Heart left ventricle (tissue), 16 donors: ENCODE data around the gene PLCB2. TPM values are rescaled to one million over a fixed set of nuclear protein-coding genes. Genes with fewer than 3 reads are reported as not detected.

ENCODE experiments used
- ATAC-seq, 4 donors: fragments of 200-7000 bp; cut with Tn5 transposase; one replicate each; pipeline ENCODE4 v1.9.1; 2020 to 2022; ENCODE audit warnings: moderate library complexity in 4 of 4, mild to moderate bottlenecking in 3 of 4, moderate number of reproducible peaks in 1 of 4
- DNase-seq, 5 donors: peaks; one replicate each; pipeline ENCODE4 v3.0.0-alpha.2; 2020
- H3K27ac ChIP-seq, 12 donors: fragments of 200-600 bp; sonication (generic) in 4 of 12; one replicate each; pipeline versions ENCODE4 v1.5.0 to v1.8.0; 2016 to 2022; ENCODE audit warnings: mild to moderate bottlenecking in 2 of 12
- H3K27me3 ChIP-seq, 9 donors: fragments of 200-600 bp; sonication (generic) in 2 of 9; one replicate each; pipeline versions ENCODE4 v1.5.1 to v1.8.0; 2016 to 2022; ENCODE audit warnings: mild to moderate bottlenecking in 3 of 9
- H3K36me3 ChIP-seq, 9 donors: fragments of 200-600 bp; sonication (generic) in 2 of 9; one replicate each; pipeline versions ENCODE4 v1.5.0 to v1.8.0; 2018 to 2022; ENCODE audit warnings: mild to moderate bottlenecking in 2 of 9
- H3K4me1 ChIP-seq, 12 donors: fragments of 200-600 bp; sonication (generic) in 4 of 12; one replicate each; pipeline versions ENCODE4 v1.5.0 to v1.8.0; 2016 to 2022; ENCODE audit warnings: mild to moderate bottlenecking in 3 of 12
- H3K4me3 ChIP-seq, 12 donors: fragments of 200-600 bp; sonication (generic) in 4 of 12; one replicate each; pipeline versions ENCODE4 v1.5.0 to v1.8.0; 2017 to 2022; ENCODE audit warnings: mild to moderate bottlenecking in 9 of 12, moderate library complexity in 4 of 12
- H3K9me3 ChIP-seq, 12 donors: fragments of 200-600 bp; sonication (generic) in 4 of 12; one replicate each; pipeline versions ENCODE4 v1.5.0 to v1.8.0; 2016 to 2022; ENCODE audit warnings: mild to moderate bottlenecking in 1 of 12
- POLR2A ChIP-seq, 2 donors: fragments of 450-650 bp; IDR thresholded peaks; one replicate each; pipeline ENCODE4 v1.6.1; 2017; ENCODE audit warnings: antibody characterized with exemption in 2 of 2, mild to moderate bottlenecking in 2 of 2, moderate library complexity in 2 of 2
- WGBS, 4 donors: extraction: QIAGEN DNeasy Blood & Tissue Kit in 2 of 4; methylation state at CpG; one replicate each; pipeline versions ENCODE4 v1.1.5 to v1.1.7; 2013 to 2018; 5-methylcytosine and 5-hydroxymethylcytosine counted together
- intact Hi-C, 10 donors: fragments of 100-400 bp; cut with DNase I; formaldehyde crosslinking; loops; one replicate each; pipeline versions ENCODE4 v1.11.1 to v1.14.2; 2022
- polyA plus RNA-seq, 2 donors: library from polyadenylated mRNA; stranded (reverse); fragments of 200-250 nt; gene quantifications; one replicate each; pipeline ENCODE4 v1.2.3, GENCODE V29; 2013
- total RNA-seq, 9 donors: library from RNA; depleted of rRNA in 2 of 9; stranded (reverse); fragments of >200 nt in 2 of 9; fragmentation: NEBNext Ultra II Directional in 3 of 9; extraction: Animal tissue kit (Norgen Biotek cat#: 25700) in 3 of 9; gene quantifications; one replicate each; pipeline versions ENCODE4 v1.1.0 to v1.2.4, GENCODE V29; 2016 to 2023
- TF ChIP-seq, protein P1 (sequence below), 12 donors: fragments of 200-600 bp; sonication (generic) in 4 of 12; IDR thresholded peaks; one replicate each; pipeline versions ENCODE4 v1.5.0 to v1.8.0; 2018 to 2022; ENCODE audit warnings: antibody characterized with exemption in 12 of 12, mild to moderate bottlenecking in 5 of 12
- donor health status: ischemic (EF 13 %, LVEDD 7.1; RV severe dilation, severe dysfunction).
- donor health status: healthy with polysubstance abuse.
- donor health status: DM: no; HTN: yes; CAD: no.
- donor health status: DM: no; HTN: no; CAD: no.
- donor health status: ischemic (EF 25% LVEDD 6.9; RV normal size, moderate dysfunction).
- donor health status: ischemic (EF 25% LVEDD 5.7; RV mildly dilated, moderate dysfunction).
- donor health status: healthy.
- donor health status: DM: yes; HTN: yes; CAD: no.
- donor health status: ischemic (EF 35%, LVEDD 5.7; RV mildly dilated, moderate dysfunction).
- donor health status: nonischemic (EF 11% LVEDD 7.7; RV severe dilation, severe dysfunction).
- donor health status: DM: yes; HTN: yes; CAD: no.
- donor health status: PGD.
- donor health status: ischemic (EF 29% LVEDD 5.4; RV normal size, mild dysfunction).
- donor health status: nonischemic (EF 23%, LVEDD 6.1; RV moderate dilation, normal function).

The PLCB2 gene
- total and polyA plus RNA-seq, 11 donors, result 1.6 to 46.2 (median 4.8) TPM

DNA sequence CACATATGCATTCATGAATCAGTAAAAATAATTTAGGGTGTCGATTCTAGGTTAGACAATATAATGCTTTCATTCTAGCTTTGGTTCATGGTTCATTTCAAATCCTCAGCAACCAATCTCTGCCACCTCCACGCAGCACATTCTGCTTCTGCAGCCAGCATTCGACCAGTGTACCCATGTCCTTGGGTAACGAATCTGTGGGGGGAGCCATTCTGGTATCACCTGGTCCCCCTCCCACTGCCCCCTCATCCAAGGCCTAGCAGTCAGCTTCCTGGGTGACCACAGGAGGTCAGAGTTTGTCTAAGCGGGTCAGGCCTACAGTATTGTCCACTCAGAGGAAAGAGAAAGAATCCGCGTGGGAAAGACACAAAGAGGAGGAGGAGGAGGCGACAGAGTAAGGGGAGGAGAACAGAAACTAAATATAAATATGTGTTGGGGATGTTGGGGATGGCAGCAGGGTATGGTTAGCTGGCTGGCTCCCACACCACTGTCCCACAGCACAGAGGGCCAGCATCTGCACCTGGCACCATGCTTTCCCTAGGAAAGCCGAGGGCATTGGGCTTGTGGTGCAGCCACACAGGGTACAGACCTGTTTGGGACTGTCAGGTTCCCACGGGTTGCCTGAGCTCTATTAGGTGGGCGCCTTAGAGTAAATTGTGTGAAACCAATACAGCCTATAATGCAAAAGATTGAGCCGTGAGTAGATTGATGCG lies 56.8 kb downstream of the PLCB2 start:
- no peak for TF ChIP-seq POLR2A (IDR thresholded peaks at IDR 0.05)
- ATAC-seq (no peak), DNase-seq (peak in 1 of 5 donors; percentile 14)
- 83 to 91% (median 88%) methylated on average over 13 of the region's 13 CpGs for WGBS, 4 donors
- H3K4me1 ChIP-seq, result peaks cover 0 to 36% (median 17%) of the 10 kb centered on the region in 12 donors
- H3K4me3 ChIP-seq, result no peak overlapping the region
- intact Hi-C loops, result no loop called here
- peaks cover 0 to 32% (median 3%) of the 10 kb centered on the region in 9 donors for H3K27me3 ChIP-seq
- H3K9me3 ChIP-seq, result no peaks in the 10 kb centered on the region
- H3K27ac ChIP-seq, result peak overlapping the region in 1 of 12 donors; percentile 26
- no peaks in the 10 kb centered on the region for H3K36me3 ChIP-seq

DNA sequence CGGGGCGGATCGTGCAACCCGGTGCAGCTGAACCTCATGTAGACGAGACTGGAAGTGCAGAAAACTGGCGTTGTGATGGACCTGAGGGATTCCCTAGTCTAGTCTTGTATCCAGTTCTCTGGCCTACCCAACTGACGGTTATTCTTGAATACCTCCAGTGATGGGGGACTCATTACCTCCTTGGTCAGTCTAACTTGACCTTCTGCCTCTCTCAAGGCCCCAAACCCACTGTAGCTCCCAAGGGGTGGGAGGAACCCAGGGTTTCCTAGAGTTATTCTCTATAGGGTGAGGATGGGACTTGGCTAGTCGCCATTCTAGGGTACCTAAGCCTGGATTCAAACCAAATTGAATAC lies 57.5 kb downstream of the PLCB2 start:
- ATAC-seq (no peak), DNase-seq (no peak)
- Histone ChIP-seq H3K4me1 (peaks cover 0 to 36% (median 17%) of the 10 kb centered on the region in 12 donors), H3K4me3 (no peak overlapping the region), H3K9me3 (no peaks in the 10 kb centered on the region), H3K36me3 (no peaks in the 10 kb centered on the region), H3K27me3 (peaks cover 0 to 32% (median 3%) of the 10 kb centered on the region in 9 donors), H3K27ac (no peak overlapping the region)
- 88 to 95% (median 93%) methylated on average over 8 of the region's 8 CpGs for WGBS, 4 donors
- intact Hi-C loops, result no loop called here
- TF ChIP-seq POLR2A (IDR thresholded peaks at IDR 0.05), result no peak
- TF ChIP-seq, protein P1, sequence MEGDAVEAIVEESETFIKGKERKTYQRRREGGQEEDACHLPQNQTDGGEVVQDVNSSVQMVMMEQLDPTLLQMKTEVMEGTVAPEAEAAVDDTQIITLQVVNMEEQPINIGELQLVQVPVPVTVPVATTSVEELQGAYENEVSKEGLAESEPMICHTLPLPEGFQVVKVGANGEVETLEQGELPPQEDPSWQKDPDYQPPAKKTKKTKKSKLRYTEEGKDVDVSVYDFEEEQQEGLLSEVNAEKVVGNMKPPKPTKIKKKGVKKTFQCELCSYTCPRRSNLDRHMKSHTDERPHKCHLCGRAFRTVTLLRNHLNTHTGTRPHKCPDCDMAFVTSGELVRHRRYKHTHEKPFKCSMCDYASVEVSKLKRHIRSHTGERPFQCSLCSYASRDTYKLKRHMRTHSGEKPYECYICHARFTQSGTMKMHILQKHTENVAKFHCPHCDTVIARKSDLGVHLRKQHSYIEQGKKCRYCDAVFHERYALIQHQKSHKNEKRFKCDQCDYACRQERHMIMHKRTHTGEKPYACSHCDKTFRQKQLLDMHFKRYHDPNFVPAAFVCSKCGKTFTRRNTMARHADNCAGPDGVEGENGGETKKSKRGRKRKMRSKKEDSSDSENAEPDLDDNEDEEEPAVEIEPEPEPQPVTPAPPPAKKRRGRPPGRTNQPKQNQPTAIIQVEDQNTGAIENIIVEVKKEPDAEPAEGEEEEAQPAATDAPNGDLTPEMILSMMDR (IDR thresholded peaks at IDR 0.05), result no peak

DNA sequence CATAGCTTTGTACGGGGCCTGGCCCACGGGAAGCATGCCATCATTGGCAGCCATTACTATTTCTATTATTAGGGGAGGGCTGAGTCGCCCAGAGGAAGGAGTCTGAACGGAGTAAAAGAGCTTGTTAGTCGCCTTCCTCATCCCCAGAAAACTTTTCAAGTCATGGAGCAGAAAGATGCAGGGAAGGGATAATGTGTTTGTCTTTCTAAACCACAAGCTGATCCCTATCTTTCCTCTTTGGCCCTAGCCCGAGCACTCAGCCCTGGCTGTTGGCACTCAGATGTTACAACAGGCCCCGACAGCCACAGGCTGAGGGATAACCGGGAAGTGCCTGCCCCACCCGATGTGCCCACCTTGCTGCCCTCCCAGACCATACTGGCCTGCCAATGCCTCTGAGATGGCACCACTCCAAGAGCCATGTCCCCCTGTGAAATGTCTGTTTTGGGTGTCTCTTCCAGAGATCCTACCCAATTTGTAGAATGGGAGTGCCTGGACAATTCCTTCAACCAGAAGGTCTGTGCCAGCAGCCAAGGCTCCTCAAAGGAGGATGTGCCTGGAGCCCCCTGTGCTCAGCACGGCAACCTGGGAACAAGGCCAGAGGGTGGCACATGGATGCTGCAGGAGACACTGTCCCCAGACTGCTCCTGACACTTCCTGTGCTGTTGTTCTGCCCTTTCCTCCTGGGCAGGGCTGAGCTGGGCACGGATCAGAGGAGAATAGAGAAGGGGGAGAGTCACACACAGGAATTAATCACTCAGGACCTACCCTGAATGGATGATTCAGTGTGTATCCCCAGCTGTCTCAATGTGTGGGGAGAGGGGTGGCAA lies 58.0 kb downstream of the PLCB2 start:
- ATAC-seq, result peak in 1 of 4 donors; percentile 3
- no peak overlapping the region for H3K27ac ChIP-seq
- WGBS, 4 donors, result 41 to 58% (median 46%) methylated on average over 10 to 11 of the region's 11 CpGs

DNA sequence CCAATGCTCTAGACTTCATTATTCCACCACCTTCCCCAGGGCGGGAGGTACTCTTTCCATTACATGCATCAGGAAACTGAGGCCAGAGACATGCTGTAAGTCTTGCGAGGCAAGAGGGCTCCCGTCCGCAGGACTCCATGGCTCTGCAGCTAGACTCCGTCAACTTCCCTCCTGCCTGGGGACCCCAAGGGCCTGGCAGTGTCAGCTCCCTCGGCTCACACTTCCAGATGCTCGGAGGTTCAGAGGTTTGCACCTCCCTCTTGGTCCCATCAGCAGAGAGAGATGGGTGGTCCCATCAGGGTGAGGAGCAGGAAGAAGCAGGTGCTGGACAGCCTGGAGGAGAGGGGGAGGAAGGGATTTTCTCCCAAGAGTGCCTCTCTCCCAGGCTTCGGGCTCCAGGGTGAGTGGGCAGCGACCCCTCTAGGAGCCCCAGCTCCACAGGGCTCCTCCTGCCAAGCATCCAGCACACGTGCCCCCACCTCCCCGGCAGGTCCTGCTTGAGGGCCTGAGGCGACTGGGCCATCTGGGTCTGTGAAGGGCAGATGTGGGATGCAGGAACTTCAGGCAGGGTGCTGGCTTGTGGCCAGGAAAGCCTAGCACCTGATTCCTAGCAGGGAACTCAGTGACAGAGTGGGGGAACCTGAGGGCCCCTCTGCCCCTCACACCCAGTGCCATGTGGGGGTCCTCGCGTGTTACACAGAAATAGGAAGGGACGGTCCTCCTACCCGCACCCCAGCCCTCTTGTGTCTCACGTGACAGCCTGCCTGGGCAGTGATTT lies 59.5 kb downstream of the PLCB2 start:
- Histone ChIP-seq H3K27ac (no peak overlapping the region), H3K9me3 (no peaks in the 10 kb centered on the region), H3K27me3 (peaks cover 0 to 16% (median 0%) of the 10 kb centered on the region in 9 donors), H3K4me3 (no peak overlapping the region), H3K4me1 (peaks cover 0 to 30% (median 13%) of the 10 kb centered on the region in 12 donors), H3K36me3 (no peaks in the 10 kb centered on the region)
- no peak for TF ChIP-seq POLR2A (IDR thresholded peaks at IDR 0.05)
- TF ChIP-seq, protein P1 (IDR thresholded peaks at IDR 0.05), result no peak
- DNase-seq (no peak), ATAC-seq (no peak)
- intact Hi-C loops, result no loop called here
- 86 to 90% (median 88%) methylated on average over 13 to 17 of the region's 17 CpGs for WGBS, 4 donors

More for the DNA sequence above, 58.0 kb downstream of the PLCB2 start:
- DNase-seq, result peak in 1 of 5 donors; percentile 14
- H3K36me3 ChIP-seq, result no peaks in the 10 kb centered on the region
- peaks cover 0 to 29% (median 3%) of the 10 kb centered on the region in 9 donors for H3K27me3 ChIP-seq
- TF ChIP-seq, protein P1 (IDR thresholded peaks at IDR 0.05), result no peak
- TF ChIP-seq POLR2A (IDR thresholded peaks at IDR 0.05), result no peak
- no peak overlapping the region for H3K4me3 ChIP-seq
- intact Hi-C loops, result no loop called here
- peaks cover 0 to 36% (median 17%) of the 10 kb centered on the region in 12 donors for H3K4me1 ChIP-seq
- H3K9me3 ChIP-seq, result no peaks in the 10 kb centered on the region
